Measurements from ENCODE around the gene DOCK1.
"Not testable (repeated sequence)": the region's sequence is repeated elsewhere in the genome, so short reads cannot be mapped to it uniquely, and the experiment has no call there.

Gene DOCK1

DNA sequence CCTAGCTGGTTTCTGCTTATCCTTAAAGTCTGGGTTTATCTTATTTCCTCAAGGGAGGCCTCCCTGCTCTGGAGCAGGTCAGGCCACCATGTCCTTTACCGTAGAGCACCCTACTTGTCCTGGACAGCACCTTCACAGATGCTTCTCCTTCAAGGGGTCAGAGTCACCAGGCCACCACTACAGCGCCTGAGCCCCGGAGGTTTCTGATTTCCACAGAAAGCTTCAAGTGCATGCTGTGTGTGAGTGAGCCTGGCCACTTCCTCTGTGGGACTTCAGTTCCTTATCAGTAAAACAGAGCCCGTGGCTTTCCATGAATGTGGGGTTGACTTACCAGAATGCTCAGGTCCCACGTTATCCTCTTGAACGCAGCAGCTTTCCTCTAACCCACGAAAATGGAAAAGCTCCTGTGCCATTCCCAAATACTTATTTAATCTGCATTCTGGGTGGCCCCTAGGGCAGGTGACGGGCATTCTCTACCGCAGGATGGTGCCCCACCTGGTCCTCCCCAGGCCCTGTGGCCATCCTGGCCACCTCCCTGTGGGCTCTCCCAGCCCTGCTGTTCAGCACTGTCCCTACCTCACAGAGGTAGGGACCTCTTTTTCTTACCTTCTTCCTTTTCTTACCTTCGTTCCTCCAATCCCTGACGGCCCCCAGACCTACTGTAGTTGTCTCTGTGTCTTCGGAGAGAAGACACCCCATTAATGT lies 1.4 kb upstream of the DOCK1 start:
- no peak for DNase-seq

GRCh38 chr10:126904516-126904817 lies 761 bp upstream of the DOCK1 start:
- no peak for DNase-seq

- no peak for DNase-seq
These were observed 812 bp downstream of the DOCK1 start for GRCh38 chr10:126905776-126906703.

GRCh38 chr10:126906704-126907422 lies 1.6 kb downstream of the DOCK1 start:
- no peak for DNase-seq

DNA sequence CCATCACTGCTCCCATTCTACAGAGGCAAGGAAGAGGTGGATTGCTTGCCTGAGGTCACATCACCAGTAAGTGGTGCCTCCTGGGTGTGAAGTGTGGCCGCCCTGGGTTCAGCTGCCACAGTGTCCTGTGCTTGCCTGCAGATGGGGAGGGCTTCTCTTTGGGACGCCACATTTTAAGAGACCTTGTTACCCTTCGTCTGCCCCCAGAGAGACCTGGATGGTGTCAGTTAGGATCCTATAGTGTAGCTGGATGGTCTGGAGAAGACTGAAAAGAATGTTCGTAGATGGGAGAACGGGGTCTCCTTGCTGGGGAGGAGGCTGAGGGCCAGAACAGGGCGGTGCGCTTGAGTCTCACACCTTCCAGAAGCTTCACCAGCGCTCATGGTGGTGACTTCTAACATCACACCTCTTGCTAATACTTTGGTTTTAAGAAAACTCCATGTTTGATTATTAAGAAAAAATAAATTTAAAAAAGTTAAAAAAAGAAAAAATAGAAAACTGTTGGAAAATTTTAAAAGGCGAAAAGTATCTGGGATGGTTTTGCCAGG lies 2.3 kb downstream of the DOCK1 start:
- DNase-seq: no peak

DNA sequence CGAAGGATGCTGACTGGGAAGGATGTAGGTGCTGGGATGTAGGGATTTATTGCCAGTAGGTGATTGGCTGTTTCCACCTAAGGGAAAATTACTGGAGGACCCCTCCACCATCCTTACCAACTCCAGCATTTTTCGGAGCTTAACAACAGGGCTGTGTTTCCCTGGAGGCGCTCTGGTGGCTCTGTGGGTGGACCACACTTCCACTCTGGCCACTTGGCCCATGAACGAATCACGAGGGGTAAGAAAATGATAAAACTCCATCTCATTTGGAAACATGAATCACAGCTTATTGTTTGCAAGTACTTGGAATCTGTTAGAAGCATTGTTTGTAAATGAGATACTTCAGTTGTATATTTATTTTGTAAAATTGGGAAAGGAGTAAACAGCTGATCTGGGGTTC lies 3.0 kb downstream of the DOCK1 start:
- no peak for DNase-seq

GRCh38 chr10:126908729-126909128 lies 3.5 kb downstream of the DOCK1 start:
- no peak for DNase-seq

DNA sequence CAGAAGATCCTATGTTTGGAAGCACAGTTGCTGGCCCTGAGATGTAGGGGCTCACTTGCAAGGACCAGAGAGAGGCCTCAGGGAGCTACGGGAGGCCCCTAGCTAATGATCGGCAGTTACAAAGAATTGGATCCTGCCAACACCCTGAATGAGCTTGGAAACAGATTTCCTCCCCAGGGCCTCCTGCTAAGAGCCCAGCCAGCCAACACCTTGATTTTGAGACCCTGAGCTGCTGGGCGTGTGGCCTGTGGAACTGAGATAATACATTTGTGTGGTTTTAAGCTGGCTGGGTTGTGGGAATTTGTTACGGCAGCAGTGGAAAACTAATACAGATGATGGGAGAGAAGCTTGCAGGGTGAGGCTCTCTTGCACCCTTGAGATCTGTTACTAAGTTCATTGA lies 3.9 kb downstream of the DOCK1 start:
- no peak for DNase-seq

GRCh38 chr10:126910196-126910595 lies 5.0 kb downstream of the DOCK1 start:
- DNase-seq: no peak

- no peak for DNase-seq
These were observed 5.6 kb downstream of the DOCK1 start for GRCh38 chr10:126910798-126911197.

DNA sequence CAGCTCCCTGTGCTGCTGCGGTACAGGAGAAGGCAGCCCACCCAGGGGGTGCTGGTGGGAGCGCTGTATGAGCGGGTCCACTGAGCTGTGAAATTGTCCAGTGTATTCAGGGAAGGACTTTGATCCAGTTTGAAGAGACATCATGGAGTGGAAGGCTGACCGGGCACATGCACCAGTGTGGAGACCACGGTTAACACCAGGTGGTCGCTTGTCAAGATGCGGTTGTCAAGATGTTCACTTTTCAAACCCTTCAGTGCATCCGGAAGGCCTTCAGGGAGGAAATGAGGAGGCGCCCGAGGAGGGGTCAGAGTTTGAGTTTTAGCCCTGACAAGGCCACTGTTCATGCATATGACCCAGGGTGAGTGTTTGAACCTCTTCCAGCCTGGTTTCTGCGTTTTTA lies 6.1 kb downstream of the DOCK1 start:
- no peak for DNase-seq

DNA sequence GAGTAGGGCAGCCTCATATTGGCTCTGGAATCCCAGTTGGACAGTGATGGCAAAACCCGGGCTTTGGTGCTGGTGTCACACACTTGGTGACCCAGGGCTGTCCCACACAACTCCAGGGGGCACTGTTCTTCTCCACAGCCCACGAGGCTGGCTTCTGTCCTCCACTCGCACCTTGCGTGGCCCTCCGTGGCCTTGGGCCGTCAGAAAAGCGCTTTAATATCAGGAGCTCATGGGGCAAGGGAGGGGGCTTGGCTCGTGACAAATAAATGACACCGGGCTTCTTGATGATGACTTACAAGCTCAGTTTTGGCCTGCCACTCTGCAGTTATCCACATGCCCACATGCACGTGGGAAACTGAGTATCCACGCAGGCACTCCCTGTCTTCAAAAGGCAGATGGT lies 8.1 kb downstream of the DOCK1 start:
- DNase-seq: no peak

DNA sequence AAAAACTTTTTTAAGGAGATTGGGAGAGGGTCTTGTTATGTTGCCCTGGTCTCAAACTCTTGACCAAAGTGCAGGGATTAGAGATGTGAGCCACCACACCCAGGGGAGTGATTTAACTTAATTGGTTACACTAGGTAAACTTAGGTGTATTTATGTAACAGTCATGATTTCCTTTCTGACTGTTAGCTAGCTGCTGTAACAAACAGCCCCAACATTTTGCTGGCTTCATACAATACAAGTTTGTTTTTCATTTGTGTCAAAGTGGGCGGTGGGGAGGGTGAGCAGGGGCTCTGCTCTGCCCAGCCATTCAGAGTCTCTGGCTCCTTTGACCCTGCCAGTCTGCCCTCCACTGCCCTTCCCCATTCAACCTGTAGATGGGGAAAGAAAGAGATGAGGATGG lies 9.3 kb downstream of the DOCK1 start:
- no peak for DNase-seq

- not testable (repeated sequence) for DNase-seq
These were observed 11.7 kb downstream of the DOCK1 start for GRCh38 chr10:126916952-126917351.

- DNase-seq: no peak
These were observed 12.1 kb downstream of the DOCK1 start for GRCh38 chr10:126917375-126917774.

GRCh38 chr10:126917975-126918908 lies 13.0 kb downstream of the DOCK1 start:
- DNase-seq: no peak

GRCh38 chr10:126919426-126919825 lies 14.2 kb downstream of the DOCK1 start:
- DNase-seq: no peak

- no peak for DNase-seq
These were observed 15.9 kb downstream of the DOCK1 start for GRCh38 chr10:126921162-126921561.

- DNase-seq: no peak
These were observed 16.8 kb downstream of the DOCK1 start for GRCh38 chr10:126921974-126922525.

- no peak for DNase-seq
These were observed 19.1 kb downstream of the DOCK1 start for GRCh38 chr10:126924180-126924914.

DNA sequence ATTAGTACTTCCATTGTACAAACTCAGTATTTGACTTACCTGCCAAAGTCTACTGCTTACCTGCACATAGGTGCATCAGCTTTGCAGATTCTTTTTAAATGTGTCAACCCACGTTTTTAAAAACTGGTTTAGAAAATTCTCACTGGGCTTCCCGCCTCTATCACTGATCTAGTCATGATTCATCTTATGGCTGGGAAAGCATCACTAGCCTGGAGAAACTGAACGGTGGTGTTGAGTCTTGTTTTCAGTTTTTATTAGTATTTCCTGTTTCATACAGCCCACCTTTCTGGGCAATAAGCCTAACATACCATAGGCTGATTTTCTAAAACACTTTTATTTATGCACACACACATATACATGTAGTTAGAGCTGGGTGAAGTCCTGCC lies 19.7 kb downstream of the DOCK1 start:
- no peak for DNase-seq
